IPS-15b (cell line): Measurements from ENCODE around the gene NEUROD6.

Source experiments
- H3K27me3 ChIP-seq: one replicate; pipeline ENCODE4 v1.6.1; 2013; ENCODE audit warnings: low read length; ENCODE audit not compliant: control insufficient read depth, insufficient read depth
- H3K36me3 ChIP-seq: one replicate; pipeline ENCODE4 v1.6.1; 2013; ENCODE audit warnings: low read length; ENCODE audit not compliant: control insufficient read depth, insufficient read depth
- H3K4me1 ChIP-seq: one replicate; pipeline ENCODE4 v1.6.1; 2013; ENCODE audit warnings: mild to moderate bottlenecking, low read length; ENCODE audit not compliant: control insufficient read depth, insufficient read depth
- H3K4me3 ChIP-seq: one replicate; pipeline ENCODE4 v1.5.1; 2013; ENCODE audit warnings: low read depth, low read length
- H3K9ac ChIP-seq: one replicate; pipeline ENCODE4 v1.6.1; 2013; ENCODE audit warnings: low read depth, mild to moderate bottlenecking, low read length
- H3K9me3 ChIP-seq: one replicate; pipeline ENCODE4 v1.6.1; 2013; ENCODE audit warnings: mild to moderate bottlenecking, low read length; ENCODE audit not compliant: control insufficient read depth, insufficient read depth

Gene NEUROD6

DNA sequence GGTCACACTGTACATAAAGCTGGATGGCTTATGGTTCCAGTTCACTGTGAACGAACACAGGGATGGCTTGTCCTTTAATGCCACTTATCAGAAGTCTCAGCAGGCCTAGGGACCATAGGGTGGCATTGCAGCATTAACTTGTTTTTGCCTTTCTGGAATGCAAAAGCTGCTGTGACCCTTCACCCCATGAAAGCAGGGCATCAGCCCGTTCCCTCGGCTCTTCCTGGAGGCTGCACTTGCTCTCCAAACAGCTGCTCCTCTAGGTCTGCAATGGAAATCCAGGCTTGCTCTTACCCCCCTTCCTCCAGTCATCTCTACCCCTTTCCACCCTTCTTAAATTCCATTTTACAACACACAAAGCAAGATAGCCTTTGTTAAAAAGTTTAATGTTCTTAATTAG is 17.9 kb upstream of the NEUROD6 start:
- no peak overlapping the region for H3K4me3 ChIP-seq
- no peak overlapping the region for H3K9ac ChIP-seq
- H3K9me3 ChIP-seq, result no peaks in the 10 kb centered on the region
- no peaks in the 10 kb centered on the region for H3K36me3 ChIP-seq
- no peaks in the 10 kb centered on the region for H3K4me1 ChIP-seq
- H3K27me3 ChIP-seq, result no peaks in the 10 kb centered on the region

DNA sequence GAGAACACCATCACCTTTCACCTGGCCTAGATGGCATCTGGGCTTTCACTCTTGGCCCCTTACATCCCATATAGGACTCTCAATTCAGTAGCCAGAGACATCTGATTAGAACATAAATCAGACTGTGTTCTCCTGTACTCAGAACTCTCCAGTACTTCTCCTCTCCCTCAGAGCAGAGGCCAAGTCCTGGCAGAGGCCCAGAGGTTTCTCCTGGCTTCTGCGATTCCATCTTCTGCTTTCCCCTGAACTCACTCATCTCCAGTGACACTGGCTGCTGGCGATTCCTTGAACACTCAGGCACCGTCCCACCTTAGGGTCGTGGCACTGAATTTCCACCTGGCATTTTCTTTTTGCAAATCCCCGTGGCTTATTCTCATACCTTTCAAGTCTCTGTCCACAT is 4.9 kb upstream of the NEUROD6 start:
- Histone ChIP-seq H3K9me3 (no peaks in the 10 kb centered on the region), H3K4me3 (no peak overlapping the region), H3K9ac (no peak overlapping the region), H3K4me1 (no peaks in the 10 kb centered on the region), H3K27me3 (no peaks in the 10 kb centered on the region), H3K36me3 (no peaks in the 10 kb centered on the region)

DNA sequence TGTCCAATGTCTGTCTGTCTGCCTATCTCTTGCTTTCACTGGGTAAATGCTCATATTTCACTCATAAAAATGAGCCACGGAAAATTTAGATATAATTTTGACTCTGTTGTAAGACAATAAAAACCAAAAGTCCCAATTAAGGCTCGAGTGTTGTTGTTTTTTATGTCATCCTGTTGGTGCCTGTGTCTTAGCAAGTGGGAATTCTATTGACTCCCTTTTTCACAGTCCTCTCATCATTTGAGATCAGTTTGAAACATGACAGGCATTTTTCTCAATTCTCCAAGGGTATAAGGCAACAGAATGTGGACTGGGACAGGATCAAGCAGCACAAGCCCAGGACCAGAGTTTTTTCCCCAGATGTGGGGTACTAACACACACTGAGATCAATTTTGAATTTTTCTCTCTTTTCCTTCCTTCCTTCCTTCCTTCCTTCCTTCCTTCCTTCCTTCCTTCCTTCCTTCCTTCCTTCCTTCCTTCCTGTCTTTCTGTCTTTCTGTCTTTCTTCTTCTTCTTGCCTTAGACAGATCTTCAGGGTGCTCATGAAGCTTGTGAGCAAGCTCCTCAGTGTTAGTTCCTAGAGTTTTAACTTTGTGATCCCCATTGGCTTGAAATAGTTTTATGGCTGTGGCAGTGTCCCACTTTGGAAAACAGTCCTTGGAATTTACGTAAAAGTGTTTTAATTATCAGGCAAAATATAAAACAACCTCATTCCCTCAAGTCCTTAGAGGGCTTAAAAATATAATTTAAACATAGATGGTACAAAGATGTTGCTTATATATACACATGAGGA is 3.2 kb upstream of the NEUROD6 start:
- no peaks in the 10 kb centered on the region for H3K36me3 ChIP-seq
- no peaks in the 10 kb centered on the region for H3K4me1 ChIP-seq
- no peak overlapping the region for H3K9ac ChIP-seq
- H3K4me3 ChIP-seq, result no peak overlapping the region
- H3K9me3 ChIP-seq, result no peaks in the 10 kb centered on the region
- H3K27me3 ChIP-seq, result no peaks in the 10 kb centered on the region

GRCh38 chr7:31341141-31341540 is 615 bp upstream of the NEUROD6 start:
- no peaks in the 10 kb centered on the region for H3K9me3 ChIP-seq
- H3K36me3 ChIP-seq, result no peaks in the 10 kb centered on the region
- no peaks in the 10 kb centered on the region for H3K4me1 ChIP-seq
- no peak overlapping the region for H3K9ac ChIP-seq
- peaks cover 18% of the 10 kb centered on the region for H3K27me3 ChIP-seq
- H3K4me3 ChIP-seq, result no peak overlapping the region

DNA sequence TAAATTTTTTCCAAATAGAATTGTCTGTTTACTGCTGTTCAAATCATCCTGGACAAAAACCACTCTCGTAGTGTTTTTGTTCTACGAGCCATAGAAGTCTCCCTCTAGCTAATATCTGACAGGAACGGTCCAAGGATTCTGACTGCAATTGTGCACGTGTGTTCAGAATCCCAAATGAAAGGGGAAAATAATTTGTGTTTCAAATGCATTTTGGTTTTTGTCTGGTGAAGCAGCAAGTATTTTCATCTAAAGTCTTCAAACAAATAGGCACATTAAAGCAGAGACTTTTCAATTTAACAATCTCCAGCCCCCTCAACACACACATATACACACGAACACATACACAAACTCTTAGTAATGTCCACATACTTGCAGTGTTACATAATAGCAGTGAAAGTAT is 475 bp downstream of the NEUROD6 start:
- Histone ChIP-seq H3K9ac (no peak overlapping the region), H3K4me1 (no peaks in the 10 kb centered on the region), H3K36me3 (no peaks in the 10 kb centered on the region), H3K4me3 (no peak overlapping the region), H3K27me3 (peaks cover 29% of the 10 kb centered on the region), H3K9me3 (no peaks in the 10 kb centered on the region)

DNA sequence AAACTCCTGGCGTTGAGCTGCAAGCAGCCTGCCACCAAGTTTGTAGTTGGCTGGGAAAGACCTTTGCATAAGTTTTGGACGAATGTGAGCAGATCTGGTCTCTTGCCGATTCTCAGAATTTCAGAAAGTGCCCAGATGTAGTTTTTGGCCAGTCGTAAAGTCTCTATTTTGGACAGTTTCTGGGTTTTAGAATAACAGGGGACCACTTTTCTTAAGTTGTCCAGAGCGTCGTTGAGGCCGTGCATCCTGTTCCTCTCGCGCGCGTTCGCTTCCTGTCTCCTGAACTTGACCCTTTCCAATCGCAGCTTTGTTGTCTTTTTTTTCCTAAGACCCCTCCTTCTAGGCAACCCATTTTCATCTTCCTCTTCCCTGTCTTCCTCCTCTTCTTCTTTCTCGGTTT is 1.8 kb downstream of the NEUROD6 start:
- Histone ChIP-seq H3K4me3 (no peak overlapping the region), H3K9ac (no peak overlapping the region), H3K4me1 (no peaks in the 10 kb centered on the region), H3K9me3 (no peaks in the 10 kb centered on the region), H3K36me3 (no peaks in the 10 kb centered on the region), H3K27me3 (peaks cover 33% of the 10 kb centered on the region)

DNA sequence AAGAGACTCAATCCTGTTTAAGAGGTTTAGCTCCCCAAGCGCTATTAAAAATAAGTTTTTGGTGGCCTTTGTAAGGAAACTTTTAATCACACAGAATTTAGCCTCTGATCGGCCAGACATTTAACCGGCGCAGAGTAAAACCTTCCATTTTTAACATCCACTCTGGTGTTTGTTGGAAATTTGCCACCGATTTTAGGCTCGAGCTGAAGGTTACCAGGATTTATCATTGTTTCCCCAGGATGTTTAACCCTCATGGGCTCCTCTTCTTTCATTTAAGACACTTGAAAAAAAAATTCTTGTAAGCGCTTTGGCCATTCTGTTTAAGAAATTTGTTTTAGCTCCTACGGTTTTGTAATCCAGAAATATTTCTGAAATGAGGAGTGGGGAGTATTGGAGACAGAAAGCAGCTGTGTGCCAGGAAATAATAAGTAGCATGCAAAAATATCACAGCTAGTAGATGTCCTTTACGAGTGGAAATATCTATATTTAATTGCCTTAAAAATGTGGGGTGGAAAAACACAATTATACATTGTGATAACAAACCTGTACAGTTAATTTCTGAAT is 3.4 kb downstream of the NEUROD6 start:
- H3K36me3 ChIP-seq, result no peaks in the 10 kb centered on the region
- H3K4me1 ChIP-seq, result no peaks in the 10 kb centered on the region
- peak overlapping the region; percentile 61 for H3K4me3 ChIP-seq
- H3K9me3 ChIP-seq, result no peaks in the 10 kb centered on the region
- peaks cover 33% of the 10 kb centered on the region for H3K27me3 ChIP-seq
- no peak overlapping the region for H3K9ac ChIP-seq

DNA sequence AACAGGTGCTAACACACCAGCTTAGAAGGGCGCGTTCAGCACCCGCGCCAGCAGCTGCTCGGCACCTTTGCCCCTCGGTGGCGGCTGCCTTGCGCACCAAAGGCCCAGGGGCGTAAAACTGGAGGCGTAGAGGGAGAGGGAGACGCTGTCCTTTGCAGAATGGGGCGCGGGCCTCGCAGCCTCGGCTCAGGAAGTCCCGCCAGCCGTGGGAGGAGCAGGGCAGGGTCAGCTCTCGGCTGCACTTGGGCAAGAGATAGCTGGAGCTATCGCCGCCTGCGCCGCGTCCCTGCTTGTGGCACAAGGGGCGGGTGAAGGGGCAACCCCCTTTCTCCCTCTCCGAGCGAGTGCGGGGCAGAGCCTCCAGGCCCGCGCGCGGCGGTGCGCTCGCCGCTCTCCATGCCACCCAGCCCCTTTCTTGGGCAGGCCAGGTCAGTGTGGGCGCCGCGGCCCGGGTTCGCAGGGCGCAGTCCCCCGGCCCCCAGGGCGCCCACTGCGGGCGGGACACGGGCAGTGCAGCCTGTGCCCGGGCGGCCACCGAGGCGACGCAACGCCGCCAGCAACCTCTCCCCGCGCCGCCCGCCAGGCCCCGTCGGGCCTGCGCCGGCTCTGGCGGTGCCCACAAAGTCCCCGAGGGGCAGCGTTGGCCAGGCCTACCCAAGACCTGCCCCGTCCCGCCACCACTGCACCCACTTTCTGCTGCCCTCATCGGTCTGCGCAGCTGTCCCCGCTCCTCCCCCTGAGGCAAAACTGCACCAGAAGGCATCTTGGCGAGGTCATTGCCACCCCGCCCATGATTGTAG is 4.1 kb downstream of the NEUROD6 start:
- Histone ChIP-seq H3K4me1 (no peaks in the 10 kb centered on the region), H3K36me3 (no peaks in the 10 kb centered on the region), H3K27me3 (peaks cover 33% of the 10 kb centered on the region), H3K4me3 (peak overlapping the region; percentile 61), H3K9ac (no peak overlapping the region), H3K9me3 (no peaks in the 10 kb centered on the region)

DNA sequence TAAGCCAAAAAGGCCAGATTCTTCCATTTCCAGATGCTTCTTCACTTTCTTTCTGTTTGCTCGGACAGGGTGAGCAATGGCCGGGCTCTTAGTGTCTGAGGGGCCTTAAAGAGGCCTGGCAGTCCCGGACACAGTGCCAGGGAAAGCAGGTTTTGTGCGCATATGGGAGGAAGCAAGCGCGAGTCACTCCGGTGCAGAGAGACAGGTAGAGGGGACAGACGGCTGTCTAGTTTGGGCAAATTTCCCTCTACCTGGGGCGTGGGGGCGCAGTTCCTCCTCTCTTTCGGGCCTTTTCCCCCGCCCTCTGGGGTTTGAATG is 4.7 kb downstream of the NEUROD6 start:
- Histone ChIP-seq H3K27me3 (peaks cover 33% of the 10 kb centered on the region), H3K4me1 (no peaks in the 10 kb centered on the region), H3K4me3 (peak overlapping the region; percentile 61), H3K9me3 (no peaks in the 10 kb centered on the region), H3K9ac (no peak overlapping the region), H3K36me3 (no peaks in the 10 kb centered on the region)

- H3K4me3 ChIP-seq, result peak overlapping the region; percentile 61
- no peaks in the 10 kb centered on the region for H3K4me1 ChIP-seq
- H3K9me3 ChIP-seq, result no peaks in the 10 kb centered on the region
- no peaks in the 10 kb centered on the region for H3K36me3 ChIP-seq
- H3K27me3 ChIP-seq, result peaks cover 33% of the 10 kb centered on the region
- no peak overlapping the region for H3K9ac ChIP-seq
Measured at GRCh38 chr7:31335161-31335856, 5.2 kb downstream of the NEUROD6 start.

DNA sequence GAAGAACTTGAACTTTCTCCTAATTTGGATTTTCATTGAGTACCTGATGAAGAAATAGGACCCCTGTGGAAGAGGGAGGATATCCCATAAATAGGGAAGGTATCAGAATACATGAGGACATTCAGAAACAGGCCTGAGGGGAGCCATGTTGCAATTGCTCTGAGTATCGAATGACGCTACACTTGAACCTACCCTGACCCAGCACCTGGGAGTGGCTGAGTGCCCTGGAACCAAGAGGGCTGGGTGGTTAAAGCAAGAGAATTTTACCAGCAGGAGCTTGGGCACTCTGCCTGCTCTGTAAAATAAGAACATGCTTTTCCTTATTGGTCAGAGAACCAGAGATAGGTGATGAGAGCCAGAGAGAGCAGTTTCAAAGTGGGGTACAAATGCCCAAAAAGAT is 7.2 kb downstream of the NEUROD6 start:
- Histone ChIP-seq H3K4me1 (no peaks in the 10 kb centered on the region), H3K9me3 (no peaks in the 10 kb centered on the region), H3K27me3 (peaks cover 33% of the 10 kb centered on the region), H3K9ac (no peak overlapping the region), H3K4me3 (no peak overlapping the region), H3K36me3 (no peaks in the 10 kb centered on the region)
